D721Med (cell line): ENCODE measurements around the gene POC1A.

ENCODE experiments used
- DNase-seq: peaks from one replicate; pipeline ENCODE4 v3.0.0; 2011; ENCODE audit warnings: low spot score; ENCODE audit not compliant: insufficient read length
- FAIRE-seq: peaks from 2 replicates; lab custom pipeline; 2011; peaks lifted over from hg19 to GRCh38; lab: Jason Lieb, UNC
- TF ChIP-seq, protein P1 (sequence below): IDR thresholded peaks from 2 replicates; pipeline ENCODE4 v1.5.1; 2012; ENCODE audit warnings: mild to moderate bottlenecking, control low read depth; ENCODE audit not compliant: insufficient read depth; ENCODE audit errors: missing control alignments

POC1A gene

DNA sequence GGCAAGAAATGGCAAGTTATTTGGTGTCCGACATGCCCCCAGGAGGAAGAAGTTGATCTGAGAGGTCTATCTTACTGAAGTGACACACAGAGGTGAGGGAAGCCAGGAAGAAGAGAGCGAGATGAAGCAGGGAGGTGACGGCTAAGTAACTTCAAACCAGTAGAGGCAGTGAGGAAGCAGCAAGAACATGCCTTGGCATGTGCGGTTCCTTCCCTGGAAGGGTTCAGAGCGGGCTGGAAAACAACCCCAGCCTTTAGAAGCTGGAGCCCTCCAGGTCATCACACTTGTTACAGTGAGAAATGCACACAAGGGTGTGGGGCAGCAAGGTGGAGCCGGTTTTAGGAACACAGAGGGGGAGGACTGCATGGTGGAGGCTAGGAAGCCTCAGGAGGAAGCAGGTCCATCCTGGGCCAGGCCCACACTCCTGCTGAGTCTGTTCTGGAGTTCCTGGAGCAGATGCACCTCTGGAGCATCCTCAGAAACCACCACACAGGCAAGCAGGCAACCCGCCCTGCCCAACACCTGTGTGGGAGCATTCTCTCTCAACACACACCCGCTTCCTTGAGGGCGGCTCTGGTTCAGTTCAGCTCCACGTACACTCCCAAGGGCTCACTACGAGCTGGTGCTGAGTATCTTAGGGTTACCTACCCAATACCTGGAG lies 47.1 kb downstream of the POC1A start:
- TF ChIP-seq, protein P1, sequence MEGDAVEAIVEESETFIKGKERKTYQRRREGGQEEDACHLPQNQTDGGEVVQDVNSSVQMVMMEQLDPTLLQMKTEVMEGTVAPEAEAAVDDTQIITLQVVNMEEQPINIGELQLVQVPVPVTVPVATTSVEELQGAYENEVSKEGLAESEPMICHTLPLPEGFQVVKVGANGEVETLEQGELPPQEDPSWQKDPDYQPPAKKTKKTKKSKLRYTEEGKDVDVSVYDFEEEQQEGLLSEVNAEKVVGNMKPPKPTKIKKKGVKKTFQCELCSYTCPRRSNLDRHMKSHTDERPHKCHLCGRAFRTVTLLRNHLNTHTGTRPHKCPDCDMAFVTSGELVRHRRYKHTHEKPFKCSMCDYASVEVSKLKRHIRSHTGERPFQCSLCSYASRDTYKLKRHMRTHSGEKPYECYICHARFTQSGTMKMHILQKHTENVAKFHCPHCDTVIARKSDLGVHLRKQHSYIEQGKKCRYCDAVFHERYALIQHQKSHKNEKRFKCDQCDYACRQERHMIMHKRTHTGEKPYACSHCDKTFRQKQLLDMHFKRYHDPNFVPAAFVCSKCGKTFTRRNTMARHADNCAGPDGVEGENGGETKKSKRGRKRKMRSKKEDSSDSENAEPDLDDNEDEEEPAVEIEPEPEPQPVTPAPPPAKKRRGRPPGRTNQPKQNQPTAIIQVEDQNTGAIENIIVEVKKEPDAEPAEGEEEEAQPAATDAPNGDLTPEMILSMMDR: no peak
- DNase-seq (no peak), FAIRE-seq (no peak)

DNA sequence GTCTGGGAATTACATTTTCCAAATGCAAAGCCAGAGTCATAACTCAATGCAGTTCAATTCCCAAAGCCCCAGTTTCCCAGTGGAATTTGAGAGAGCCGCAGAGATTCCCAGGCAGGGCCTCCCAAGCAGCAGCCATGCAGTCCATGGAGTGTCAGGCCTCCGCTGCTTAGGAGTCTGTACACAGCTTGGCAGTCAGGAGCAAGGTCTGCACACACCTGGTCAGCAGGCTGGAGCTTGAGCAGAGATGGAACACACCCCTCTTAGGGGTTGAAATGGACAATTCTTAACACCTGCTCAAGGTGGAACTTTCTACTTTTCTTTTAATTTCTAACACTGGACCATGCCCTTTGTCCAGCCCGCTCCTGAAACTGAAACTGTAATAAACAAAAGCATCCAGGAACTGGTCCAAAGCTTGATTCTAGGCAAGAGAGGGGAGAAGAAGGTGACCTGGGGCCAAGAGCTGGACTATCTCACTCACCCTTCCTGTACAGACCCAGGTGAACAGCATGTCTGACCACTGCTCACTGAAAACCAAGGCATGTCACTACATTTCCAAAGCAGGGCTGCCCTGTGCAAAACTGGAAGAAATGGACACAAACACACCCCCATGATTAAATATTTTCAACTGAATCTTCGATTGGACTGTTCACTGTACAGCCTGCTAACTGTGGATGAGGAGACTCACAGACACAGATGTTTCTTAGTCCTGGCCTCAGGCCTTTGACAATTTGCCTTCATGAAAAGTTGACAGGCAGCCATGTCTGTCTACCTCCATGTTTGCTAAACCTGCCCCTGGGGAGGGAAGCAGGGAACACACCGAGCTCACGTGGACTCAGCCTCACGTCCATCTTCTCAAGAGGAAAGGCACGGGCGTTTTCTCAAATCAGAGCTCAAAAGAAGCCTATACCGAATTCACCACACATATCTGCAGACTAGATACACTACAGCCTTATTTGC lies 49.3 kb downstream of the POC1A start:
- DNase-seq (no peak), FAIRE-seq (no peak)
- TF ChIP-seq, protein P1: no peak

DNA sequence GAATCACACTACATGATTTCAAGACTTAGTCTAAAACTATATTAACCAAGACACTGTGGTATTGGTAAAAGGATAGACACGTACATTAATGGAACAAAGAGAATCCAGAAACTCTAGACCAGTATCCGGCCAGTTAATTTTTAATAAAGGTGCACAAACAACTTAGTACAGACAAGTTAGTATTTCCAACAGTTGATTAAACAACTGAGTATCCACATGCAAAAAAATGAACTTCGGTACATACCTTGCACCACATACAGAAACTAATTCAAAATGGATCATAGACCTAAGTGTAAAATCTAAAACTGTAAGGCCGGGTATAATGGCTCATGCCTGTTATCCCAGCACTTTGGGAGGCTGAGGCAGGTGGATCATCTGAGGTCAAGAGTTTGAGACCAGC lies 51.3 kb downstream of the POC1A start:
- FAIRE-seq (no peak), DNase-seq (no peak)

DNA sequence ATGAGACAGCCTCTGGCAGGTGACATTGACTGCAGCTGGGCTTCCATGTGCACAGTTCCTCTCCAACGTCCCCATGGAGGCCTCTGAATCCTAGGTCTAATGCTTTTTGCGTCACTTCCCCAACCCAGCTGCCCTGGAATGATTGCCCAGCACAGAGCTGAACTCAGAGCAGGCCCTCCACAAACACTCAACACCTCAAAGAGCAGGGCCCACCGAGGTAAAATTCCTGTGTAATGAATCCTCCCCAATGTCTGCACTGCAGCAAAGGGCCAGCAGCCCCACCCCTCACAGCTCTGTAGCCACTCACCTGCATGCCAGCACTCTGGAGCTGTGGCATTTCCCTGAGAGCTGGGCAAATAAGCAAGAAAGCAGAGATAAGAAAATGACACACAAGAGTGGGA lies 55.2 kb downstream of the POC1A start:
- TF ChIP-seq, protein P1: no peak
- no peak for FAIRE-seq
- DNase-seq: no peak

More for the DNA sequence above, 51.3 kb downstream of the POC1A start:
- TF ChIP-seq, protein P1: no peak

DNA sequence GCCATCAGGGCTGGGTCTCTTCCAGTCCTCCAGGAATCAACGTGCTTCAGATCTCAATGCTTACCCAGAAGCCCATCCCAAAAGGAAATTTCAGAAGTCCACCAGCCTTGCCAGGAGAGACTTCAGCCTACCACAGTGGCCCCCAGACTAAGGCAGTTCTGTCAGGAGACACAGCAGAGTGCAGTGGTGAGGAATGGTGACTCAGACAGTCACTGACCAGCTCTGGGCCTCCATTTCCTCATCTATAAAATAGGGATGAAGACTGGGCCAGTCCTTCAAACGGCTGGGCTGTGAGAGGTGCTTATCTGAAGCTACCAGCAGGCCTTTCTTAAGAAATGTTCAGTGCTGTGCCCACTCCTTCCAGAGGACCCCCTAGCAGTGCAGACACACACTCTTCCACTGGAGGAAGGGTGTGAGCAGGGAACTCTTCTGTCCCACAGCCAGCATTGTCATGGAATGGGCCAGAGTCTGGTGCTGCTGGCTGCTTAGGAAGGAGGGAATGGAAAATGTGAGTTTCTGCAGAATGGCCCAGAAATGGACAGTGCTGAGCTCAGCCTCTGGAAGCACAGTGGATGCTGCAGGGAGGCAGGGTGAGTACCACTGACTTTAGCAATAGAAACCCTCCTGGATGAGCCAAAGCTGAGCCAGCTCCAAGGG lies 56.2 kb downstream of the POC1A start:
- DNase-seq: no peak
- FAIRE-seq: no peak
- TF ChIP-seq, protein P1: no peak

DNA sequence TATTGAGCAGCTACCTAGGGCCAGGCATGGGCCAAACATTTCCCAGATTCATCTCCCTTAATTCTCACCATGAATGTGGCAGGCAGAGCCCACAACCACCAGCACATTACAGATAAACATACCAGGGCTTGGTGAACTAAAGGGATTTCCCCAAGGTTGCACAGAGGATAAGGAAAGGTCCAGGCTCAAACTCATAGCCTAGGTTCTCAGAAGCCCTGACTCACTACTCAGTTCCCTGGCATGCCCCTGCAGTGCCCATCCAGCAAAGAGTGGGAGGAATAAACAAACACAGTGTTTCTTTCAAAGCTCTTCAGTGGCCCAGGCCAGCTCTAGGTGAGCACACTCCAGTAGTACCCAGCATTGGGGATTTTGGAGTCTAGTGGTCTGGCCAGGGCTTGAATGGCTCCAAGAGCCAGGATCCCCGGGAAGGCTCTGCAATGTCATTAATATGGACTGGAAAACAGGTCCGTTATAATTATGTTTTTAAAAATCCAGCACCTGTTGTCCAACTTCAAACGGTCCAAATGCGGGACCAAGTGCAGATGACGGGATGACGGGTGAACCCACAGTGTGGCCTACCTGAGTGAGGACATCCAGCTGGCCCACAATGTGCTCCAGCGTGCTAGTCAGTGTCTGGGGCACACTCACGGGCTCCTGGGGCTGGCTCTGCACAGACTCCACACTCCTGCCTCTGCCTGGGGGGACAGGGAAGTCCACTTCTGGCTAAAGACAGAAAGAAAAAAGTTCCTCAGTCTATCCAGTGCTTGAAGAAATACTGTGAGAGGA lies 58.0 kb downstream of the POC1A start:
- TF ChIP-seq, protein P1: no peak
- FAIRE-seq: no peak
- DNase-seq: no peak
